Small intestine (tissue), 4 donors: ENCODE measurements around the gene SLC66A2. TPM values are rescaled to one million over a fixed set of nuclear protein-coding genes. Genes with fewer than 3 reads are reported as not detected.

Experiments used
- polyA plus RNA-seq, 4 donors: library from polyadenylated mRNA; stranded (reverse) in 3 of 4; unstranded in 1 of 4; fragments of 200-250 nt in 3 of 4; fragments of 120-200 nt in 1 of 4; gene quantifications; one replicate each; pipeline versions ENCODE4 v1.2.1 to v1.2.3, GENCODE V29; 2013
- donor health status: healthy with polysubstance abuse.
- donor health status: Bipolar disorder and iron deficiency.
- donor health status: healthy.

Gene SLC66A2
- polyA plus RNA-seq, 4 donors = 15.0 to 30.3 (median 17.8) TPM

Other genes starting within 250 kb of the SLC66A2 start
- under 1 TPM in 2 of 4 donors, not detected in 2; 0.10 to 0.30 TPM for gene KCNG2, start 153.7 kb downstream of the SLC66A2 start, polyA plus RNA-seq
- 10 to 100 TPM; 11.9 to 65.2 (median 38.6) TPM for gene HSBP1L1, start 13.0 kb upstream of the SLC66A2 start, polyA plus RNA-seq
- gene TXNL4A, start 36.9 kb upstream of the SLC66A2 start, polyA plus RNA-seq = 10 to 100 TPM; 73.4 to 74.5 (median 74.0) TPM
- 10 to 100 TPM in 3 of 4 donors, 1 to 10 TPM in 1; 8.1 to 30.4 (median 23.4) TPM for gene RBFA, start 82.8 kb upstream of the SLC66A2 start, polyA plus RNA-seq
- 10 to 100 TPM in 1 of 4 donors, 1 to 10 TPM in 3; 6.5 to 15.8 (median 7.8) TPM for gene ADNP2, start 157.6 kb upstream of the SLC66A2 start, polyA plus RNA-seq